C4-2B (cell line): ENCODE measurements around the gene WIPF3.

Source experiments
- H3K27ac ChIP-seq: fragments of 450-650 bp; 2 replicates; pipeline ENCODE4 v1.5.1; 2017
- ZFX ChIP-seq: fragments of 450-650 bp; IDR thresholded peaks from 2 replicates; pipeline ENCODE4 v1.6.1; 2017
- TF ChIP-seq, protein P1 (sequence below): fragments of 450-650 bp; conservative IDR thresholded peaks from 2 replicates; pipeline ENCODE4 v1.5.1; 2017; ENCODE audit warnings: mild to moderate bottlenecking

Gene WIPF3

GRCh38 chr7:29881724-29882123 lies 75.4 kb downstream of the WIPF3 start:
- H3K27ac ChIP-seq: no peak overlapping the region
- no peak for TF ChIP-seq ZFX
- TF ChIP-seq, protein P1, sequence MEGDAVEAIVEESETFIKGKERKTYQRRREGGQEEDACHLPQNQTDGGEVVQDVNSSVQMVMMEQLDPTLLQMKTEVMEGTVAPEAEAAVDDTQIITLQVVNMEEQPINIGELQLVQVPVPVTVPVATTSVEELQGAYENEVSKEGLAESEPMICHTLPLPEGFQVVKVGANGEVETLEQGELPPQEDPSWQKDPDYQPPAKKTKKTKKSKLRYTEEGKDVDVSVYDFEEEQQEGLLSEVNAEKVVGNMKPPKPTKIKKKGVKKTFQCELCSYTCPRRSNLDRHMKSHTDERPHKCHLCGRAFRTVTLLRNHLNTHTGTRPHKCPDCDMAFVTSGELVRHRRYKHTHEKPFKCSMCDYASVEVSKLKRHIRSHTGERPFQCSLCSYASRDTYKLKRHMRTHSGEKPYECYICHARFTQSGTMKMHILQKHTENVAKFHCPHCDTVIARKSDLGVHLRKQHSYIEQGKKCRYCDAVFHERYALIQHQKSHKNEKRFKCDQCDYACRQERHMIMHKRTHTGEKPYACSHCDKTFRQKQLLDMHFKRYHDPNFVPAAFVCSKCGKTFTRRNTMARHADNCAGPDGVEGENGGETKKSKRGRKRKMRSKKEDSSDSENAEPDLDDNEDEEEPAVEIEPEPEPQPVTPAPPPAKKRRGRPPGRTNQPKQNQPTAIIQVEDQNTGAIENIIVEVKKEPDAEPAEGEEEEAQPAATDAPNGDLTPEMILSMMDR: no peak

DNA sequence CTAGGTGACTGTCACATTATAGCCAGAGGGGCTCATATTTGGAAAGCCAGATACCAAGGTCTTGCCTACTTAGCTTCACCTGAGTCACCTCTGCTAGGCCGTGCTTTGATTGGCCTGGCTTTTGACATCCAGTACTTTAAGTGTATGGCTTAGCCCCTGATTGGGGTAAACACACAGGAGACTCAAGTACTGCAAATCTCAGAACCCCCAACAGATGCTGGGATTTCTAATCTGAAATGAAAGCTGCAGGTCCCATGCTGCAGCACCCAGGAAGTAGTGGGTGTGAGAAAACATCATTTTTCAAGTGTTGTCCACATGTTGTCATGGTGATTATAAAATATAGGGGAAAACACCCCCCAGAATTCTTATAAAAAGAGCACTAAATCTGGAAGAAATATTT lies 76.2 kb downstream of the WIPF3 start:
- TF ChIP-seq ZFX: no peak
- TF ChIP-seq, protein P1: no peak
- no peak overlapping the region for H3K27ac ChIP-seq

GRCh38 chr7:29883462-29884398 lies 77.4 kb downstream of the WIPF3 start:
- no peak for TF ChIP-seq ZFX
- TF ChIP-seq, protein P1: no peak
- no peak overlapping the region for H3K27ac ChIP-seq

- no peak overlapping the region for H3K27ac ChIP-seq
- TF ChIP-seq ZFX: no peak
- TF ChIP-seq, protein P1: no peak
Observed at GRCh38 chr7:29884399-29885272, 78.3 kb downstream of the WIPF3 start.

GRCh38 chr7:29885626-29886025 lies 79.3 kb downstream of the WIPF3 start:
- H3K27ac ChIP-seq: no peak overlapping the region
- TF ChIP-seq ZFX: no peak
- TF ChIP-seq, protein P1: no peak

- TF ChIP-seq ZFX: no peak
- TF ChIP-seq, protein P1: no peak
- H3K27ac ChIP-seq: no peak overlapping the region
Observed at GRCh38 chr7:29886827-29887226, 80.5 kb downstream of the WIPF3 start.

DNA sequence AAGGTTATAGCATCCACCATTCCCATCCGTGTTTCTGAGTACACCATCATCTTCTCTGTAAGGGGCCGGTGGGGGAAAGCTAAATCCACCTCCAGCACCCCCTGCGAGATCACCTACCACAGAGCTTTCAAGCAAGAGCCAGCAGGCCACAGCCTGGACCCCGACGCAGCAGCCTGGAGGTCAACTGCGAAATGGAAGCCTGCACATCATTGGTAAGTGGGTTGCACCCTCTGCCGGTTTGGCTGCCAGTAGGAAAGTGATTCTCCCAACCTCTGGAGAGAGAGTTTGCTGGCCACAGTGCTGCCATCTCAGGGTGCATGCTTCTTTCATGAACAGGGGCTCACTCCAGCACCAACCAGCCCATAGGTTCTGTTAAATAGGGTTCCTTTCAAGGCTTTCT lies 81.7 kb downstream of the WIPF3 start:
- H3K27ac ChIP-seq: no peak overlapping the region
- TF ChIP-seq, protein P1: no peak
- no peak for TF ChIP-seq ZFX
